Keratinocyte (primary cell): ENCODE results near the gene FSD1. TPM values are rescaled to one million over a fixed set of nuclear protein-coding genes. Genes with fewer than 3 reads are reported as not detected.

Experiments used
- DNase-seq: peaks from one replicate; pipeline ENCODE4 v3.0.0-alpha.2; 2011; ENCODE audit warnings: low read depth, missing footprints, low spot score
- FAIRE-seq: peaks from 2 replicates; lab custom pipeline; 2011; peaks lifted over from hg19 to GRCh38; lab: Jason Lieb, UNC
- H2AFZ ChIP-seq: 2 replicates; pipeline ENCODE4 v1.6.0; 2012; ENCODE audit warnings: low read length, control low read depth, inconsistent platforms; ENCODE audit not compliant: control insufficient read depth
- H3K27ac ChIP-seq: 2 replicates; pipeline ENCODE4 v1.5.1; 2011; ENCODE audit warnings: low read length; ENCODE audit not compliant: control insufficient read depth, insufficient read depth
- H3K27me3 ChIP-seq: 3 replicates; pipeline ENCODE4 v1.6.0; 2011; ENCODE audit warnings: low read length; ENCODE audit not compliant: control insufficient read depth, insufficient read depth; ENCODE audit errors: extremely low read depth
- H3K36me3 ChIP-seq, 2 experiments: 2 replicates in 1 of 2; 3 replicates in 1 of 2; pipeline ENCODE4 v1.5.1; 2011; ENCODE audit warnings: low read length in 2 of 2, mild to moderate bottlenecking in 1 of 2; ENCODE audit not compliant: control insufficient read depth in 2 of 2, insufficient read depth in 2 of 2; ENCODE audit errors: extremely low read depth in 1 of 2
- H3K4me1 ChIP-seq: 3 replicates; pipeline ENCODE4 v1.5.1; 2011; ENCODE audit warnings: low read length; ENCODE audit not compliant: control insufficient read depth, insufficient read depth; ENCODE audit errors: extremely low read depth
- H3K4me2 ChIP-seq: 3 replicates; pipeline ENCODE4 v1.6.0; 2011; ENCODE audit warnings: low read depth, low read length; ENCODE audit not compliant: control insufficient read depth, insufficient read depth; ENCODE audit errors: extremely low read depth
- H3K4me3 ChIP-seq, 3 experiments: fragments of 200-600 bp in 1 of 3; sonication (generic) in 1 of 3; 2 replicates in 2 of 3; 3 replicates in 1 of 3; pipeline ENCODE4 v1.5.1; 2011 to 2016; ENCODE audit warnings: low read length in 3 of 3, mild to moderate bottlenecking in 3 of 3, control low read depth in 2 of 3, inconsistent platforms in 1 of 3, low read depth in 1 of 3, mixed read lengths in 1 of 3, mixed run types in 1 of 3, moderate library complexity in 1 of 3; ENCODE audit not compliant: control insufficient read depth in 2 of 3, insufficient read depth in 2 of 3; ENCODE audit errors: extremely low read depth in 1 of 3
- H3K79me2 ChIP-seq: 2 replicates; pipeline ENCODE4 v1.6.0; 2012; ENCODE audit warnings: low read length; ENCODE audit not compliant: control insufficient read depth, insufficient read depth
- H3K9ac ChIP-seq: 3 replicates; pipeline ENCODE4 v1.6.0; 2011; ENCODE audit warnings: low read length; ENCODE audit not compliant: control insufficient read depth, insufficient read depth; ENCODE audit errors: extremely low read depth
- H3K9me1 ChIP-seq: 3 replicates; pipeline ENCODE4 v1.6.0; 2011; ENCODE audit warnings: low read length; ENCODE audit not compliant: control insufficient read depth, insufficient read depth; ENCODE audit errors: extremely low read depth
- H3K9me3 ChIP-seq: 2 replicates; pipeline ENCODE4 v1.5.1; 2012; ENCODE audit warnings: low read depth, low read length; ENCODE audit not compliant: control insufficient read depth
- H4K20me1 ChIP-seq: 3 replicates; pipeline ENCODE4 v1.6.0; 2011; ENCODE audit warnings: low read length; ENCODE audit not compliant: control insufficient read depth, insufficient read depth; ENCODE audit errors: extremely low read depth
- CTCF ChIP-seq, 3 experiments: IDR thresholded peaks in 1 of 3; conservative IDR thresholded peaks in 1 of 3; optimal IDR thresholded peaks in 1 of 3; 2 replicates in 2 of 3; 3 replicates in 1 of 3; pipeline versions ENCODE3 to v1.5.1; 2011; ENCODE audit warnings: low read length in 3 of 3, mild to moderate bottlenecking in 3 of 3, moderate library complexity in 2 of 3, control low read depth in 1 of 3, inconsistent platforms in 1 of 3; ENCODE audit not compliant: insufficient read depth in 2 of 3; ENCODE audit errors: extremely low read depth in 1 of 3
- EZH2 ChIP-seq: IDR thresholded peaks from one replicate; pipeline ENCODE4 v1.6.1; 2012; ENCODE audit warnings: inconsistent platforms, mild to moderate bottlenecking, low read length, moderate library complexity
- dilution Hi-C: fragments of 300-500 bp; cut with MboI; formaldehyde crosslinking; loops from one replicate; pipeline ENCODE4 v1.7.0; 2020; ENCODE audit warnings: low sequenced_read_pairs; ENCODE audit not compliant: extremely low pct_ligation_motif_present
- polyA plus RNA-seq, 5 experiments: library from polyadenylated mRNA; depleted of rRNA in 3 of 5; stranded (reverse) in 3 of 5; stranded (forward) in 1 of 5; unstranded in 1 of 5; fragments of >200 nt; gene quantifications; 1 replicate in 1 of 5; 2 replicates in 3 of 5; 3 replicates in 1 of 5; pipeline versions ENCODE4 v1.2.1 to v1.2.3, GENCODE V29; 2011 to 2012; ENCODE audit warnings: missing spikeins in 2 of 5, low read depth in 1 of 5, low replicate concordance in 1 of 5

FSD1 gene
- polyA plus RNA-seq, 1 donor (not counting 4 experiments of a cell fraction or from before 2014, with no cell fraction given) = 0.49 TPM

GRCh38 chr19:4359627-4360000, 55.2 kb downstream of the FSD1 start:
- H3K9me1 ChIP-seq = no peaks in the 10 kb centered on the region
- no peak overlapping the region for H3K4me2 ChIP-seq
- no peaks in the 10 kb centered on the region for H3K9me3 ChIP-seq
- DNase-seq = no peak
- H3K27me3 ChIP-seq = no peaks in the 10 kb centered on the region
- no peak overlapping the region for H3K9ac ChIP-seq
- H3K79me2 ChIP-seq = no peaks in the 10 kb centered on the region
- no peaks in the 10 kb centered on the region for H4K20me1 ChIP-seq
- H3K4me1 ChIP-seq = no peaks in the 10 kb centered on the region
- no peak for FAIRE-seq
- H3K4me3 ChIP-seq = no peak overlapping the region
- H3K27ac ChIP-seq = no peak overlapping the region
- dilution Hi-C loops = no loop called here
- H3K36me3 ChIP-seq = peaks cover 16 to 28% of the 10 kb centered on the region in 2 experiments
- H2AFZ ChIP-seq = no peak overlapping the region
- TF ChIP-seq EZH2 (no peak), CTCF (optimal IDR thresholded peaks at IDR 0.05 in 1 of 3, IDR thresholded peaks at IDR 0.05 in 1 of 3, conservative IDR thresholded peaks at IDR 0.05 in 1 of 3; ENCODE audit: extremely low read depth in 1 of 3, insufficient read depth in 2 of 3, low read length in 3 of 3) (no peak)

DNA sequence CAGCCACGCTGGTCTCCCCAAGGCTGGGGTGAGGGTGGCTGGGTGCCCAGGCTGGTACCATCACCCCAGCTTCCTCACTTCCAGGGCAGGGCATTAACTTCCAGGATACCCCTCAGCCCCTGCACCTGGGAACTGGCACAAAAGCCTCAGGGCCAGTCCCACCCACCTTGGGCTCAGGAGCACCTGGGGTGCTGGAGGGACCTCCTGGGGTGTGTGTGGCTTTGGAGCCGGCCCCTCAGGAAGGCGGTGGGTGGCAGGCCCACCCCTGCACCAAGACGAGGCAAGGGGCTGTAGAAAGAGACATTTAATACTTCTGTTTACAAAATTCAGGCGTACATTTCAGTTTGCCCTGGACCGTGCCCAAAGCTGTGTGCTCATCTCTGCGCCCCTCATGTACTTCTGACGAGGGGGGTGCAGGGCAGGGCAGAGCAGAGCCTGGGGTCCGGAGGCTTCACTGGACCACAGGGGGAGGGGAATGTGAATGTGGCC, 55.7 kb downstream of the FSD1 start:
- H3K27me3 ChIP-seq = no peaks in the 10 kb centered on the region
- TF ChIP-seq CTCF (optimal IDR thresholded peaks at IDR 0.05 in 1 of 3, IDR thresholded peaks at IDR 0.05 in 1 of 3, conservative IDR thresholded peaks at IDR 0.05 in 1 of 3; ENCODE audit: extremely low read depth in 1 of 3, insufficient read depth in 2 of 3, low read length in 3 of 3) (no peak), EZH2 (no peak)
- H2AFZ ChIP-seq = no peak overlapping the region
- no peak overlapping the region for H3K4me3 ChIP-seq
- no peaks in the 10 kb centered on the region for H3K79me2 ChIP-seq
- H3K9me3 ChIP-seq = no peaks in the 10 kb centered on the region
- no peaks in the 10 kb centered on the region for H4K20me1 ChIP-seq
- no peak overlapping the region for H3K4me2 ChIP-seq
- DNase-seq (no peak), FAIRE-seq (no peak)
- dilution Hi-C loops = no loop called here
- H3K9ac ChIP-seq = no peak overlapping the region
- H3K9me1 ChIP-seq = no peaks in the 10 kb centered on the region
- H3K27ac ChIP-seq = no peak overlapping the region
- no peaks in the 10 kb centered on the region for H3K4me1 ChIP-seq
- H3K36me3 ChIP-seq = peaks cover 19 to 28% of the 10 kb centered on the region in 2 experiments
